Activated CD8-positive, alpha-beta memory T cell treated with anti-CD3 and anti-CD28 coated beads for 24 hours (primary cell): ENCODE results near the gene SUCLA2.
"Not testable (repeated sequence)": the region's sequence is repeated elsewhere in the genome, so short reads cannot be mapped to it uniquely, and the experiment has no call there.

Experiments
- DNase-seq: peaks from one replicate; pipeline ENCODE4 v3.0.0-alpha.2; 2020

Gene SUCLA2

GRCh38 chr13:47990920-47991466, 10.1 kb downstream of the SUCLA2 start:
- DNase-seq, result no peak

- no peak for DNase-seq
Observed at GRCh38 chr13:47990427-47990826, 10.6 kb downstream of the SUCLA2 start.

GRCh38 chr13:47983070-47983469, 18.0 kb downstream of the SUCLA2 start:
- no peak for DNase-seq

- DNase-seq, result no peak
Observed at GRCh38 chr13:47976325-47976724, 24.7 kb downstream of the SUCLA2 start.

GRCh38 chr13:47964863-47965262, 36.2 kb downstream of the SUCLA2 start:
- no peak for DNase-seq

GRCh38 chr13:47962237-47962636, 38.8 kb downstream of the SUCLA2 start:
- DNase-seq, result no peak

GRCh38 chr13:47959468-47960247, 41.4 kb downstream of the SUCLA2 start:
- DNase-seq, result no peak

GRCh38 chr13:47957073-47957472, 44.0 kb downstream of the SUCLA2 start:
- DNase-seq, result no peak

GRCh38 chr13:47955836-47956235, 45.2 kb downstream of the SUCLA2 start:
- no peak for DNase-seq

- no peak for DNase-seq
Observed at GRCh38 chr13:47949799-47950198, 51.3 kb downstream of the SUCLA2 start.

GRCh38 chr13:47945738-47946137, 55.3 kb downstream of the SUCLA2 start:
- DNase-seq, result no peak

- DNase-seq, result not testable (repeated sequence)
Observed at GRCh38 chr13:47945146-47945545, 55.9 kb downstream of the SUCLA2 start.

GRCh38 chr13:47934371-47934770, 66.7 kb downstream of the SUCLA2 start:
- no peak for DNase-seq

GRCh38 chr13:47932950-47933923, 67.8 kb downstream of the SUCLA2 start:
- DNase-seq, result no peak

- DNase-seq, result no peak
Observed at GRCh38 chr13:47930649-47931165, 70.4 kb downstream of the SUCLA2 start.

GRCh38 chr13:47929156-47929555, 71.9 kb downstream of the SUCLA2 start:
- no peak for DNase-seq

GRCh38 chr13:47917022-47917574, 84.0 kb downstream of the SUCLA2 start:
- DNase-seq, result no peak

GRCh38 chr13:47908197-47908902, 92.7 kb downstream of the SUCLA2 start:
- DNase-seq, result no peak

- no peak for DNase-seq
Observed at GRCh38 chr13:47904891-47905290, 96.2 kb downstream of the SUCLA2 start.

GRCh38 chr13:47904241-47904640, 96.8 kb downstream of the SUCLA2 start:
- DNase-seq, result no peak

- no peak for DNase-seq
Observed at GRCh38 chr13:47903836-47904235, 97.2 kb downstream of the SUCLA2 start.

- DNase-seq, result no peak
Observed at GRCh38 chr13:47901441-47901840, 99.6 kb downstream of the SUCLA2 start.
